NCI-H82 treated with DMSO at 0.1 percent for 48 hours (cell line): Measurements from ENCODE around the gene TMEM38A.

Source experiments
- DNase-seq: peaks from one replicate; lab custom pipeline; 2025; ENCODE audit not compliant: unreplicated experiment; lab: John Stamatoyannopoulos, UW

TMEM38A gene

GRCh38 chr19:16739546-16739945 lies 78.6 kb downstream of the TMEM38A start:
- no peak for DNase-seq
